Fibroblast of villous mesenchyme (primary cell): ENCODE results near the gene PTPRJ. TPM values are rescaled to one million over a fixed set of nuclear protein-coding genes. Genes with fewer than 3 reads are reported as not detected.

Source experiments
- DNase-seq: peaks from one replicate; pipeline ENCODE4 v3.0.0-alpha.2; 2010; ENCODE audit warnings: low read depth
- H3K4me3 ChIP-seq: 2 replicates; pipeline ENCODE4 v1.5.1; 2011; ENCODE audit warnings: low read depth, mild to moderate bottlenecking, low read length
- total RNA-seq: library from RNA; depleted of rRNA; stranded (reverse); fragments of >200 nt; gene quantifications from 2 replicates; pipeline ENCODE4 v1.2.3, GENCODE V29; 2012
- TF ChIP-seq, protein P1 (sequence below): IDR thresholded peaks from 2 replicates; pipeline ENCODE4 v1.5.1; 2012; ENCODE audit warnings: low read depth, mild to moderate bottlenecking, low read length; ENCODE audit not compliant: insufficient read depth

The PTPRJ gene
- total RNA-seq, 1 donor: 29.8 TPM

DNA sequence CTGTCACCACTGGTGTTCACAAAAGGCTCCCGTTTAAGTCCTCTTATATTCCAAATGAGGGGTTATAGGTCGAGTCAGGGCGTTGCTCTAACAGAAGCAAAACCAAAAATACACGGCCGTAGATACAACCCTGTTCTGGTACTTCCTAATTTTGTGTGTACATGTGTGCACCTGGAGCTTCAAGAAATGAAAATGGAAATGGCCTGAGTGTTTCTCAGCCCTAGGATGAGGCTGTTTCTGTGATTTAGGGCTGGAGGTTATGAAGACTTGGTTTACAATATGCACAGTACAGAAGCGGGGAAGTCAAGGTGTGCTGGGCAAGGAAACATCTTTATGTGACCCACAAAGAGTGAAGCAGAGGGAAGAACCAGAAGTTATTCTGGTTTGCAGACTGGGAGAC is 125.8 kb downstream of the PTPRJ start:
- no peak overlapping the region for H3K4me3 ChIP-seq
- TF ChIP-seq, protein P1, sequence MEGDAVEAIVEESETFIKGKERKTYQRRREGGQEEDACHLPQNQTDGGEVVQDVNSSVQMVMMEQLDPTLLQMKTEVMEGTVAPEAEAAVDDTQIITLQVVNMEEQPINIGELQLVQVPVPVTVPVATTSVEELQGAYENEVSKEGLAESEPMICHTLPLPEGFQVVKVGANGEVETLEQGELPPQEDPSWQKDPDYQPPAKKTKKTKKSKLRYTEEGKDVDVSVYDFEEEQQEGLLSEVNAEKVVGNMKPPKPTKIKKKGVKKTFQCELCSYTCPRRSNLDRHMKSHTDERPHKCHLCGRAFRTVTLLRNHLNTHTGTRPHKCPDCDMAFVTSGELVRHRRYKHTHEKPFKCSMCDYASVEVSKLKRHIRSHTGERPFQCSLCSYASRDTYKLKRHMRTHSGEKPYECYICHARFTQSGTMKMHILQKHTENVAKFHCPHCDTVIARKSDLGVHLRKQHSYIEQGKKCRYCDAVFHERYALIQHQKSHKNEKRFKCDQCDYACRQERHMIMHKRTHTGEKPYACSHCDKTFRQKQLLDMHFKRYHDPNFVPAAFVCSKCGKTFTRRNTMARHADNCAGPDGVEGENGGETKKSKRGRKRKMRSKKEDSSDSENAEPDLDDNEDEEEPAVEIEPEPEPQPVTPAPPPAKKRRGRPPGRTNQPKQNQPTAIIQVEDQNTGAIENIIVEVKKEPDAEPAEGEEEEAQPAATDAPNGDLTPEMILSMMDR: no peak
- DNase-seq: no peak

- H3K4me3 ChIP-seq: no peak overlapping the region
- DNase-seq: no peak
- TF ChIP-seq, protein P1: no peak
These were observed 126.9 kb downstream of the PTPRJ start for GRCh38 chr11:48107188-48107704.

- no peak overlapping the region for H3K4me3 ChIP-seq
- DNase-seq: no peak
- TF ChIP-seq, protein P1: no peak
These were observed 128.1 kb downstream of the PTPRJ start for GRCh38 chr11:48108231-48109045.

DNA sequence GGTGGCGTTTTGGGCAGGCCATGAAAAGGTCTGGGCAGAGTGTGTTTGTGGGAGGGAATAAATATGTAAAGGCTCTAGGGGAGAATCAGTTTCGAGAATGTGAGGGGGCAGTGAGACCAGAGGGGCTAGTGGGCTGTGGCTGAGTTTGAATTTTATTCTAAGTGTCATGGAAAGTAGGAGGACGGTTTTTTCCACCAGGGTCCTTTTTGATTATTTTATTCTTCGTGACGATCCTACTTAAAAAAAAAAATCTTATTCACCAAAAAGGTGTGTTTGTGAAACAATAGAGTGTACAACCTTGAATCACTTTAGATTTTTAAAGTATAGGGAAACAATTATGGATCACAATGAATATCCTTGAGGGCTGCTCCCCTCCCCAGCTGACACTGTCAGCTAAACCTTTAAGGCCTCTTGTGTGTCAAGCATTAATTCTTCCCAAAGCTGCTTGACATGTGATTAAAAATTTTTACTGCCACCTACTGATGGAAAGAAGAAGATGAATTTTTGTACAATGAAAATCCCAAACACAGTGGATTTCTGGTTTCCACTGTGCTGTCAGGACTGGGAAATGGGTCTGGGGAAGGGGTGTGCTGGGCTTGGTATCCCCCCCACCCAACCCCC is 128.8 kb downstream of the PTPRJ start:
- DNase-seq: peak; percentile 55
- H3K4me3 ChIP-seq: peak overlapping the region; percentile 36
- TF ChIP-seq, protein P1: peak; percentile 31

- H3K4me3 ChIP-seq: no peak overlapping the region
- no peak for DNase-seq
- TF ChIP-seq, protein P1: no peak
These were observed 130.1 kb downstream of the PTPRJ start for GRCh38 chr11:48110509-48110766.

DNA sequence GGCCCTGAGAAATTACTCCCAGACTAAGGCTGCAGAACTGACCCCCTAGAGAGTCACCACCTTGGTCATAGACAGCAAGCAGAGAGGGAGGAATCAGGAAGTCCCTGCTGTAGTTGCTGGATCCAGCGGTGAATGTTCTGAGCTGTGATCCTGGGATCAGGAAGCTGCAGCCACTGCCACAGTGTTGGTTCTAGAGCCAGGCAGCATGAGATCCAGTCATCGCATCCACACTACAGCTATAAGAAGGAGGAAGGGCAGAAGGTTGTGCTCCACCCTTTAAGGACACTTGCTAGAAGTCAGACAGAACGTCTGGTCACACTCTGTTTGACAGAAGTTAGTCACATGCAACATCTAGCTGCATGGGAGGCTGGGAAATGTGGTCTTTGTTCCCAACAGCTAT is 131.5 kb downstream of the PTPRJ start:
- TF ChIP-seq, protein P1: no peak
- H3K4me3 ChIP-seq: no peak overlapping the region
- no peak for DNase-seq
